Stimulated activated CD4-positive, alpha-beta T cell treated with anti-CD3 and anti-CD28 coated beads, Interleukin-1b, Interleukin-23, amount 100 ng/mL, for 1 hour (primary cell): ENCODE data around the gene SPATS2L.

ENCODE experiments used
- DNase-seq, 2 donors: peaks; one replicate each; pipeline ENCODE4 v3.0.0-alpha.2; 2020; ENCODE audit warnings: low read depth in 2 of 2

Gene SPATS2L

GRCh38 chr2:200466425-200467418 lies 160.2 kb downstream of the SPATS2L start:
- peak in 1 of 2 donors; percentile 17 for DNase-seq

- no peak for DNase-seq
Observed at GRCh38 chr2:200467806-200468681, 161.6 kb downstream of the SPATS2L start.

- DNase-seq = no peak
Observed at GRCh38 chr2:200469708-200470211, 163.3 kb downstream of the SPATS2L start.

- DNase-seq = no peak
Observed at GRCh38 chr2:200470230-200470629, 163.7 kb downstream of the SPATS2L start.

- DNase-seq = no peak
Observed at GRCh38 chr2:200471324-200471848, 164.9 kb downstream of the SPATS2L start.

GRCh38 chr2:200471928-200472645 lies 165.6 kb downstream of the SPATS2L start:
- no peak for DNase-seq

GRCh38 chr2:200472853-200473464 lies 166.5 kb downstream of the SPATS2L start:
- DNase-seq = no peak

GRCh38 chr2:200475795-200476194 lies 169.3 kb downstream of the SPATS2L start:
- no peak for DNase-seq

- DNase-seq = no peak
Observed at GRCh38 chr2:200476836-200477235, 170.3 kb downstream of the SPATS2L start.

- DNase-seq = no peak
Observed at GRCh38 chr2:200477667-200478131, 171.2 kb downstream of the SPATS2L start.

- DNase-seq = no peak
Observed at GRCh38 chr2:200479692-200480265, 173.3 kb downstream of the SPATS2L start.

GRCh38 chr2:200482194-200482593 lies 175.7 kb downstream of the SPATS2L start:
- no peak for DNase-seq

- no peak for DNase-seq
Observed at GRCh38 chr2:200483729-200484198, 177.3 kb downstream of the SPATS2L start.

GRCh38 chr2:200484934-200485333 lies 178.4 kb downstream of the SPATS2L start:
- no peak for DNase-seq

GRCh38 chr2:200486529-200486928 lies 180.0 kb downstream of the SPATS2L start:
- no peak for DNase-seq

GRCh38 chr2:200488169-200488568 lies 181.7 kb downstream of the SPATS2L start:
- no peak for DNase-seq

GRCh38 chr2:200490001-200490400 lies 183.5 kb downstream of the SPATS2L start:
- DNase-seq = no peak

- no peak for DNase-seq
Observed at GRCh38 chr2:200492656-200493055, 186.2 kb downstream of the SPATS2L start.

GRCh38 chr2:200494048-200494447 lies 187.6 kb downstream of the SPATS2L start:
- no peak for DNase-seq

- DNase-seq = no peak
Observed at GRCh38 chr2:200496696-200497095, 190.2 kb downstream of the SPATS2L start.
